OCI-M1 (cell line): ENCODE measurements around the gene PPP1CC.
A peak's percentile ranks its signal among the peaks of the same experiment; 100 is the strongest.
"Not testable (repeated sequence)": the region's sequence is repeated elsewhere in the genome, so short reads cannot be mapped to it uniquely, and the experiment has no call there.

Experiments used
- DNase-seq: peaks from one replicate; lab custom pipeline; 2025; lab: John Stamatoyannopoulos, UW

The PPP1CC gene

GRCh38 chr12:110742718-110743570, at the start of gene PPP1CC:
TSS of gene PPP1CC (minus strand) at chr12:110742891. CDS start at chr12:110742707, 184 bp downstream.
- peak; percentile 97 for DNase-seq

- DNase-seq: no peak
These were observed 48.9 kb upstream of the PPP1CC start for GRCh38 chr12:110791589-110791988.

- no peak for DNase-seq
These were observed 47.6 kb upstream of the PPP1CC start for GRCh38 chr12:110790301-110790700.

- no peak for DNase-seq
These were observed 43.3 kb upstream of the PPP1CC start for GRCh38 chr12:110786012-110786411.

- no peak for DNase-seq
These were observed 42.5 kb upstream of the PPP1CC start for GRCh38 chr12:110785240-110785639.

- DNase-seq: no peak
These were observed 40.2 kb upstream of the PPP1CC start for GRCh38 chr12:110782922-110783321.

- DNase-seq: no peak
These were observed 39.4 kb upstream of the PPP1CC start for GRCh38 chr12:110782094-110782493.

- DNase-seq: no peak
These were observed 37.8 kb upstream of the PPP1CC start for GRCh38 chr12:110780448-110780847.

- DNase-seq: peak; percentile 20
These were observed 36.3 kb upstream of the PPP1CC start for GRCh38 chr12:110778833-110779577.

GRCh38 chr12:110776410-110776809, 33.7 kb upstream of the PPP1CC start:
- no peak for DNase-seq

- no peak for DNase-seq
These were observed 33.3 kb upstream of the PPP1CC start for GRCh38 chr12:110775997-110776396.

- no peak for DNase-seq
These were observed 32.1 kb upstream of the PPP1CC start for GRCh38 chr12:110774824-110775223.

GRCh38 chr12:110768960-110769359, 26.3 kb upstream of the PPP1CC start:
- no peak for DNase-seq

GRCh38 chr12:110767863-110768262, 25.2 kb upstream of the PPP1CC start:
- no peak for DNase-seq

GRCh38 chr12:110766311-110767154, 23.8 kb upstream of the PPP1CC start:
- peak; percentile 66 for DNase-seq

GRCh38 chr12:110765572-110765971, 22.9 kb upstream of the PPP1CC start:
- not testable (repeated sequence) for DNase-seq

GRCh38 chr12:110765111-110765510, 22.4 kb upstream of the PPP1CC start:
- no peak for DNase-seq

- peak; percentile 18 for DNase-seq
These were observed 20.9 kb upstream of the PPP1CC start for GRCh38 chr12:110763583-110763982.

GRCh38 chr12:110762891-110763290, 20.2 kb upstream of the PPP1CC start:
- DNase-seq: no peak

GRCh38 chr12:110760204-110760609, 17.5 kb upstream of the PPP1CC start:
- DNase-seq: peak; percentile 58

- DNase-seq: no peak
These were observed 16.2 kb upstream of the PPP1CC start for GRCh38 chr12:110758922-110759321.

- no peak for DNase-seq
These were observed 13.9 kb upstream of the PPP1CC start for GRCh38 chr12:110756611-110757010.
